ENCODE data around the gene CUX1. TPM values are rescaled to one million over a fixed set of nuclear protein-coding genes. Genes with fewer than 3 reads are reported as not detected.

CUX1 gene
- total RNA-seq, 2 experiments from 2014 or later, result 21.1 to 22.4 TPM

GRCh38 chr7:102063690-102064180 lies 246.3 kb downstream of the CUX1 start:
- CTCF ChIA-PET, result interaction anchor here (0.6 kb wide), 1 partner anchor 570 kb away, joined by 4 read pairs; no protein-coding TSS in a partner anchor
- H3K36me3 Mint-ChIP-seq (ENCODE audit: low read depth), result no peaks in the 10 kb centered on the region
- no peaks in the 10 kb centered on the region for H3K27me3 Mint-ChIP-seq

GRCh38 chr7:102064361-102065025 lies 247.1 kb downstream of the CUX1 start:
- H3K9me3 Mint-ChIP-seq, result no peaks in the 10 kb centered on the region
- H3K27ac Mint-ChIP-seq, result no peak overlapping the region
- POLR2A ChIA-PET, result no interaction called here
- H3K36me3 Mint-ChIP-seq (ENCODE audit: low read depth), result peaks cover 2% of the 10 kb centered on the region
- peaks cover 5% of the 10 kb centered on the region for H3K4me1 Mint-ChIP-seq
- no peak for DNase-seq
- CTCF ChIA-PET, result interaction anchor here (0.6 kb wide), 1 partner anchor 571 kb away, joined by 4 read pairs; no protein-coding TSS in a partner anchor
- H3K27me3 Mint-ChIP-seq, result no peaks in the 10 kb centered on the region
- H3K4me3 Mint-ChIP-seq, result no peak overlapping the region

More at GRCh38 chr7:102063690-102064180, 246.3 kb downstream of the CUX1 start:
- DNase-seq, result no peak
- Mint-ChIP-seq H3K4me1 (peaks cover 5% of the 10 kb centered on the region), H3K9me3 (no peaks in the 10 kb centered on the region), H3K4me3 (no peak overlapping the region), H3K27ac (no peak overlapping the region)
- POLR2A ChIA-PET, result no interaction called here

- ChIA-PET CTCF (no interaction called here), POLR2A (no interaction called here)
- Mint-ChIP-seq H3K4me1 (peaks cover 5% of the 10 kb centered on the region), H3K36me3 (ENCODE audit: low read depth) (peaks cover 4% of the 10 kb centered on the region), H3K27me3 (no peaks in the 10 kb centered on the region), H3K9me3 (no peaks in the 10 kb centered on the region), H3K4me3 (no peak overlapping the region), H3K27ac (no peak overlapping the region)
- DNase-seq, result no peak
These were observed 247.8 kb downstream of the CUX1 start for GRCh38 chr7:102065226-102065625.

GRCh38 chr7:102066476-102066875 lies 249.1 kb downstream of the CUX1 start:
- POLR2A ChIA-PET, result no interaction called here
- CTCF ChIA-PET, result no interaction called here
- Mint-ChIP-seq H3K27me3 (no peaks in the 10 kb centered on the region), H3K4me1 (peaks cover 5% of the 10 kb centered on the region), H3K27ac (no peak overlapping the region), H3K36me3 (ENCODE audit: low read depth) (peaks cover 9% of the 10 kb centered on the region), H3K4me3 (no peak overlapping the region), H3K9me3 (peaks cover under 1% of the 10 kb centered on the region)
- no peak for DNase-seq

DNA sequence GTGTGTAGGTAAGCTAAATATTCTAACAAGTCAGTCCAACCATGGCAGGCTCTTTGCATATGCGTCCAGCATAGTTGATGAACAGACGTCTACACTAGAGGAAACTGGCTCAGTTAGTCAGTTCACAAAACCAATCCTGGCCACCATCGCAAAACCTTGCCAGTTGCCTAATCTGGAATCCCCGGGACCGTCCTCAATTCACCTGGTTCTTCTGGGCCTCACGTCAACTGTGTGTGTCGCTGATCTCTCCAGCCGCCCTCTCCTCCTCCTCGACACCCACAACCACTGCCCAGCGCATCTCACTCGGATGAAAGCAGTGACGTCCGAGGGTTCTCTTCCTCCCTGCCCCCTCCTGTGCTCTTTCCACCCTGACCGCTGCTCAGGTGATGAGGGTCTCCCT lies 251.4 kb downstream of the CUX1 start:
- Mint-ChIP-seq H3K9me3 (peaks cover 6% of the 10 kb centered on the region), H3K4me3 (no peak overlapping the region), H3K4me1 (peaks cover 4% of the 10 kb centered on the region), H3K36me3 (ENCODE audit: low read depth) (peaks cover 14% of the 10 kb centered on the region), H3K27ac (no peak overlapping the region), H3K27me3 (no peaks in the 10 kb centered on the region)
- DNase-seq, result no peak
- ChIA-PET CTCF (no interaction called here), POLR2A (no interaction called here)

DNA sequence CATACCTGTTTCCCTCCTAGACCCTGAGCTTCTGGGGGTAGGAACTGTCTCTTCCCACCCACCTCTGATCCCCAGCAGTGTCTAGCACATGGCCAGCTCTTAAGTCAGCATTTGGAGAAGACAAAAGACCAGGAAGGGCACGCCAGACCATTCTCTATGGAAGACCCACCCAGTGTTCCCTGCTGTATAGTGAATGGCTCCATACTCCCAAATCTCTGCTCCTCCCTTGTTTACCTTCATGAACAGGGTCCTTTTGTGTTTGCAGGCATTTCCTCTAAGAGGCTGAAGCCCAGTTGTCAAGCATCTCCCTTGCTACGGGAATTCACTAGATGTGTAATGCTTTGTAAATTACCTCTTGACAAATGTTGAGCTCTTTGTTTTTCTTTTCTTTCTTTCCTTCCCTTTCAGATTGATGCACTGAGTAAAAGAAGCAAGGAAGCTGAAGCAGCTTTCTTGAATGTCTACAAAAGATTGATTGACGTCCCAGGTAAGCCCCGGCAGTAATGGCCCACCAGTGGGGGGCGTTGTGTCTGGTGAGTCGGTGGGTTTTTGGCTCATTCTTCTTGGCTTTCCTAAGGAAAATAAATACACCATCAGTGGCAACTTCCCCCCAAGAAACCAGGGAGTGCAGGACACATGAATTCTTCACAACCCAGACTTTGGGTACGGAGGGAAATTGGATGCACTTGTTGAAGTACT lies 252.7 kb downstream of the CUX1 start:
- ChIA-PET CTCF (no interaction called here), POLR2A (no interaction called here)
- H3K36me3 Mint-ChIP-seq (ENCODE audit: low read depth), result peaks cover 14% of the 10 kb centered on the region
- H3K4me1 Mint-ChIP-seq, result peaks cover 4% of the 10 kb centered on the region
- H3K4me3 Mint-ChIP-seq, result no peak overlapping the region
- peaks cover 6% of the 10 kb centered on the region for H3K9me3 Mint-ChIP-seq
- no peak overlapping the region for H3K27ac Mint-ChIP-seq
- DNase-seq, result no peak
- H3K27me3 Mint-ChIP-seq, result no peaks in the 10 kb centered on the region

DNA sequence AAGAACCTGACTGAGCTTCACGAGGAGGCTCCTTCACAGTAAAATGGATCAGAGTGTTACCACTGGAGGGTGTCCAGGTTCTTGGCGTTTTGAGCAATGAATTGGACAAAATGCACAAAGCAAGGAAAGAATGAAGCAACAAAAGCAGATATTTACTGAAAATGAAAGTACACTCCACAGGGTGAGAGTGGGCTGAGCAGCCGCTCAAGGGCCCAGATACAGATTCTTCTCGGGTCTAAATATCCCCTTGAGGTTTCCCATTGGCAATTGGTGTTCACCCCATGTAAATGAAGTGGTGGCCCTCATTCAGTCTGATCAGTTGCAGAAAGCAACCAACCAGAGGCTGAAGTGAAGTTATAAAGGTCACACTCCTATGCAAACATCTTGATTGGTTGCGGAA lies 254.6 kb downstream of the CUX1 start:
- Mint-ChIP-seq H3K4me3 (no peak overlapping the region), H3K36me3 (ENCODE audit: low read depth) (peaks cover 14% of the 10 kb centered on the region), H3K4me1 (peaks cover 4% of the 10 kb centered on the region), H3K27me3 (no peaks in the 10 kb centered on the region), H3K9me3 (peaks cover 6% of the 10 kb centered on the region), H3K27ac (no peak overlapping the region)
- ChIA-PET CTCF (no interaction called here), POLR2A (no interaction called here)
- no peak for DNase-seq

DNA sequence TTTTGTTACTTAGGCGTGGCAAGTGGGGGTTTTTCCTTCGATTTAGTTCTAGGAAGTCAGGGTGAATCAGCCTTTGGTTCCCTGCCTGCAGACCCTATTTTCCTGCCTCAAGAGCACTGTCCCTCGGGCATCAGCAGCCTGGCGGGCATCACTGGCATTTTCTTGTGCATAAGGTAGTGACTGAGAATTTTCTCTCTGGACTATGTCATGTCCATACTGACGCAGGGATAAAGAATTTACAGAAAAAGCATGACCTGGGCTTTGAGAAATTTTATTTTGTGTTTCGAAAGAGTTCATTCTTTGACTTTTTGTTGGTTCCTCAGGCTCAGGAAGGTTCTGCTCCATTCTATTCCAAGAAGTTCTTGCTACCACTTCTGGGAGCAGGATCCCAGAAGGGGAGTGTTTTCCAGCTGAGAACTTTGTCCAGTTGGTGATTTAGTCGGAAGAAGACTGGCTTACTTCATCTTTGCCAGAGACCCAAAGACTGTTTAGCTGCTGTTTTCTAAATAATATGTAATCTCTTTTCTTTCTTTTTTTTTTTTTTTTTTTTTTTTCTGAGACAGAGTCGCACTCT lies 255.3 kb downstream of the CUX1 start:
- CTCF ChIA-PET, result no interaction called here
- H3K27ac Mint-ChIP-seq, result no peak overlapping the region
- H3K27me3 Mint-ChIP-seq, result no peaks in the 10 kb centered on the region
- H3K36me3 Mint-ChIP-seq (ENCODE audit: low read depth), result peaks cover 14% of the 10 kb centered on the region
- POLR2A ChIA-PET, result no interaction called here
- H3K9me3 Mint-ChIP-seq, result peaks cover 6% of the 10 kb centered on the region
- no peak overlapping the region for H3K4me3 Mint-ChIP-seq
- peaks cover 4% of the 10 kb centered on the region for H3K4me1 Mint-ChIP-seq
- no peak for DNase-seq

DNA sequence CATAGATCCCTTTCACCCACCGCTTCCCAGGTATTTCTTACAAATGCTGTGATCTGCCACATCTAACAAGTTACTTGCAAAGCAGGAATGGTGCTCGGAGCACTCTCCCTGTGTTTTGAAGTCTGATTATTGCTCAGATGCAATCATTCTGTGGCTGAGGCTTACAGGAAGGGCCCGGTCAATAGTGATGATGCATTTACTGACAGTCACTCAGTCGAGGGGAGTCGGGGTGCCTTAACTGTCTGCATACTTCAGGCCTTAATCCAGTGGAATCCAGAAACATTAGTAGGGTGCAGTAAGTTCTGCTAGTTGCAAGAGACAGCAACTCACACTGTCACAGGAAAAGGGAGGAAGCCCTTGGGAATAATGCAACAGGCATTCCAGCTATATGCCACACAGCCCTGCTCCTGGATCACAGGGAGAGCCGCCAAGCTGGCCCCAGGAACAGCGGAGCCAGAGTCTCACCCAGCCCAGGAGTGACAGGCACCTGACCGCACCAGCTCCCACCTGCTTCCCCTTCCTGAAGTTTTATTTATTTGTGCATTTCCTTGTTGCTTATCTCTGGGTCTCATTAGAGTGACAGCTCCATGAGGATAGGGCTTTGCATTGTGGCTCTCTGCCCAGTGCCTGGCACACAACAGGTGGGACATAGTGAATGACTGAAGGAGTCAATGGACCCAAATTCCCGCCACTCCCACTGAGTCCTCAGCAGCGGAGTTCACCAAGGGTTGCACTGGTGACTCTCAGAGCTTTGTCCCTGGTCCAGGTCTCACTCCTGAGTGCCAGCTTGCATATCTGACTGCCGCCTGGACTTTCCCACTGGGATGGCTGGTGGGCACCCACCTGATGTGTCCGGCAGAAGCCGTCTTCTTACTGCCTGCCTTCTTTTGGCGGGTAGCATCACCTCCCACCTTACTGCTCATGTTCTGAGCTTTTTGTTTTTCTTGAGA lies 256.8 kb downstream of the CUX1 start:
- Mint-ChIP-seq H3K4me1 (peaks cover 4% of the 10 kb centered on the region), H3K9me3 (peaks cover 6% of the 10 kb centered on the region), H3K36me3 (ENCODE audit: low read depth) (peaks cover 12% of the 10 kb centered on the region), H3K27me3 (no peaks in the 10 kb centered on the region), H3K27ac (no peak overlapping the region), H3K4me3 (no peak overlapping the region)
- POLR2A ChIA-PET, result no interaction called here
- DNase-seq, result no peak
- CTCF ChIA-PET, result no interaction called here

DNA sequence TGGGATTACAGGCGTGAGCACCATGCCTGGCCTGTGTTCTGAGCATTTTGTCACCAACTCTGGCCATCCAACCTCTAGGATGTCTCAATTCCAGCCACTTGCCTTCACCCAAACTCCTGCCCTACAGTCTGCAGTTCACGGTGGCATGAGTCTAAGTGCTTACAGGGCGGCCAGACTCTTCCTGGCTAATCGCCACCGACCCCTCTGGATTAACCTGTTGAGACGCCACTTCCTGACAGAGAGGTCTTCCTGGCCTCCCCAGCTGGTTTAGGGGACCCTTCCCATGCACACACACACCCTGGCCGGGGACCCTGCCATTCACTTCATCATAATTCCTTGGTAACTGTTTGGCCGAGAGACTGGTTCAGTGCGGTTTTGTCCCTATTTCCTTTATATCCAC lies 257.7 kb downstream of the CUX1 start:
- H3K9me3 Mint-ChIP-seq, result peaks cover 6% of the 10 kb centered on the region
- H3K36me3 Mint-ChIP-seq (ENCODE audit: low read depth), result peaks cover 11% of the 10 kb centered on the region
- DNase-seq, result no peak
- H3K4me3 Mint-ChIP-seq, result no peak overlapping the region
- H3K27me3 Mint-ChIP-seq, result no peaks in the 10 kb centered on the region
- no peak overlapping the region for H3K27ac Mint-ChIP-seq
- ChIA-PET POLR2A (no interaction called here), CTCF (no interaction called here)
- peaks cover 4% of the 10 kb centered on the region for H3K4me1 Mint-ChIP-seq

DNA sequence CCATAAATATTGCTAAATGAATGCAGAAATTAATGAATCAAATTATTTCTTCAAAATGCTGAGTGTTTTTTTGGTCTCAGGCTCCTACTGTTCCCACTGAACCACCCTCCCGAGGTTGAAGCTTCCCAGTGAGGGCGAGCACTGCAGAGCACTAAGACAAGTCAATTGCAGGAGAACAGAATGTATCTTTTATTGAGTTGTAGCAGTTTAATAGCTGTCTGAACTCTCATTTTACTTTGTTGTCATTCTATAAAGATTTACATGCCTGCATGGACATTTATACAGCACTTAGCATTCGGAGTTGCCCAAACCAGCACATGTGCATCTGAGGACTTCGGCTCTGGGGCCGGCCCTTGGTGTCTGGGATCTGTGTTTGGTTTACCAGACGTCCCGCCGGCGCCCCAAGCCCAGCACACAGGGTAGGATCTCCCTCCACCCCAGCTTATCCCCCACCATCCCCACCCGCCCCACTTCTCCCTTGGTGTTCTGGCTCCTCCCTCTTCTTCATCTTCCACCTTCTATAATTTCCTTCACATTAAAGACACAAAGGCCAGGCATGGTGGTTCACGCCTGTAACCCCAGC lies 258.2 kb downstream of the CUX1 start:
- no peak overlapping the region for H3K4me3 Mint-ChIP-seq
- POLR2A ChIA-PET, result no interaction called here
- no peak overlapping the region for H3K27ac Mint-ChIP-seq
- DNase-seq, result no peak
- no peaks in the 10 kb centered on the region for H3K27me3 Mint-ChIP-seq
- peaks cover 6% of the 10 kb centered on the region for H3K9me3 Mint-ChIP-seq
- CTCF ChIA-PET, result no interaction called here
- peaks cover 4% of the 10 kb centered on the region for H3K4me1 Mint-ChIP-seq
- H3K36me3 Mint-ChIP-seq (ENCODE audit: low read depth), result peaks cover 6% of the 10 kb centered on the region

DNA sequence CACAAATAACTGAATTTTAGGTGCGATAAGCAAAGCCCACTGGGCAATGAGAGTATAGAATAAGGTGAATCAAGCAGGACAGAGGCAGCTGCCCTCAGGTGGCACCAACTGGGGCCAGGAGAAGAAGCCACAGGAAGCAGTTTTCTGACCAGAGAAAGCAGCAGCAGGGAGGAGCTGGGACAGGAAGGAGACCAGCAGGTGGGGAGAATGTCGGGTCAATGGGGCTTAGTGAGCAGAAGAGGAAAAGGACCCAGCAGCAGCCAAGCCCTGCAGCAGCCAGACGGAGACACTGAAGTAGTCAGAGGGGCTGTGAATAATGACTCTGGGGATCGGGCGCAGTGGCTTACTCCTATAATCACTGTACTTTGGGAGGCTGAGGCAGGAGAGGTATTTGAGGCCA lies 259.7 kb downstream of the CUX1 start:
- ChIA-PET POLR2A (no interaction called here), CTCF (no interaction called here)
- Mint-ChIP-seq H3K27ac (no peak overlapping the region), H3K27me3 (no peaks in the 10 kb centered on the region), H3K36me3 (ENCODE audit: low read depth) (no peaks in the 10 kb centered on the region), H3K4me1 (peaks cover 4% of the 10 kb centered on the region), H3K9me3 (no peaks in the 10 kb centered on the region), H3K4me3 (no peak overlapping the region)
- DNase-seq, result no peak
